OCI-LY1 (cell line): ENCODE measurements around the gene CLDN5.

ENCODE experiments used
- CTCF ChIP-seq: fragments of 200-600 bp; sonication (generic), shearing (Covaris generic); IDR thresholded peaks from 2 replicates; pipeline ENCODE4 v1.5.1; 2017; ENCODE audit warnings: mild to moderate bottlenecking, antibody characterized with exemption, low read length, moderate library complexity, mixed read lengths
- EZH2 ChIP-seq: fragments of 200-600 bp; sonication (generic), shearing (Covaris generic); IDR thresholded peaks from 2 replicates; pipeline ENCODE4 v1.8.0; 2017; ENCODE audit warnings: borderline replicate concordance, mixed run types, mild to moderate bottlenecking, antibody characterized with exemption, low read length, moderate library complexity, mixed read lengths

- TF ChIP-seq CTCF (no peak), EZH2 (no peak)
These were observed 44.0 kb downstream of the CLDN5 start for GRCh38 chr22:19480173-19480568.
